ENCODE data around the gene THY1. TPM values are rescaled to one million over a fixed set of nuclear protein-coding genes. Genes with fewer than 3 reads are reported as not detected.
A peak's percentile ranks its signal among the peaks of the same experiment; 100 is the strongest.

THY1 gene
- total and polyA plus RNA-seq, 9 of the 15 experiments (the other 6 are each of a cell fraction or from before 2014, with no cell fraction given): 0.07 to 0.40 (median 0.16) TPM; not detected in 5

DNA sequence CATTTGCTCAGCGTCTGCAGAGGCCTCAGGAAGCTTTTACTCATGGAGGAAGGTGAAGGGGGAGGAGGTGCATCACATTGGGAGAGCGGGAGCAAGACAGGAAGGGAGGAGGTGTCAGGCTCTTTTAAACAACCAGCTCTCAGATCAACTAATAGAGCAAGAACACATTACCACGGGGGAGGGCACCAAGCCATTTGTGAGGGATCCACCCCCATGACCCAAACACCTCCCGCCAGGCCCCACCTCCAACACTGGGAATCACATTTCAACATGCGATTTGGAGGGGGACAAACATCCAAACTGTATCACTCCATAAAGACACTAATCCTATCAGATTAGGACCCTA is 18.9 kb upstream of the THY1 start:
- peak overlapping the region in 1 of 2 experiments; percentile 50; a peak in 3 of 4 replicates for H3K9ac ChIP-seq (ENCODE audit: insufficient read depth in 1 of 2, low read depth in 2 of 2, low read length in 2 of 2)
- peak overlapping the region; percentile 83 for H2AFZ ChIP-seq (ENCODE audit: low read depth, low read length)
- H3K4me1 ChIP-seq (replicated peaks in 1 of 2; ENCODE audit: control insufficient read depth in 2 of 2, insufficient read depth in 2 of 2, low read length in 2 of 2): peaks cover 8 to 20% of the 10 kb centered on the region in 2 experiments; a peak in 4 of 5 replicates
- no peaks in the 10 kb centered on the region for H3K27me3 ChIP-seq (ENCODE audit: control insufficient read depth in 2 of 2, insufficient read depth in 2 of 2, low read length in 2 of 2)
- H4K20me1 ChIP-seq (replicated peaks; ENCODE audit: control insufficient read depth, insufficient read depth, low read length): no peaks in the 10 kb centered on the region
- intact Hi-C loops (cut with micrococcal nuclease): loop anchor here (2.0 kb wide), 1 partner anchor 61 kb away; the partner anchor contains the start of gene USP2
- no peaks in the 10 kb centered on the region for H3K9me1 ChIP-seq (ENCODE audit: control insufficient read depth, insufficient read depth, low read length)
- no peaks in the 10 kb centered on the region for H3K79me2 ChIP-seq (ENCODE audit: control insufficient read depth, insufficient read depth, low read length)
- POLR2A ChIA-PET: interaction anchor here (0.7 to 1.8 kb wide), 9 partner anchors 9 to 153 kb away, joined by 3 to 6 read pairs (median 4); no protein-coding TSS in a partner anchor
- DNase-seq (ENCODE audit: extremely low read depth in 1 of 4, low spot score in 3 of 4): peak; percentile 36 to 70 (median 42)
- in situ Hi-C loops (cut with MboI): no loop called here
- peak; percentile 86 for ATAC-seq
- H3K36me3 ChIP-seq (ENCODE audit: control insufficient read depth, insufficient read depth, low read length): no peaks in the 10 kb centered on the region
- BruUV-seq (replicated peaks): no TSS peak
- no peak overlapping the region for H3K4me3 ChIP-seq
- peak overlapping the region; percentile 69 for H3K27ac ChIP-seq (ENCODE audit: extremely low read depth, low read depth, low read length)
- peak overlapping the region; percentile 38 for H3K4me2 ChIP-seq (ENCODE audit: insufficient read depth, low read length)
- CTCF ChIA-PET (ENCODE audit: low intra/inter-chr PET ratio): no interaction called here
- peak; percentile 85 for FAIRE-seq
- H3K9me3 ChIP-seq (replicated peaks; ENCODE audit: control insufficient read depth, insufficient read depth, low read depth, low read length): no peaks in the 10 kb centered on the region
- 4% methylated on average over 5 of the region's 5 CpGs for WGBS (ENCODE audit: insufficient coverage, low coverage, missing lambda C conversion rate)
- peak; percentile 37; the same call in 1 of the 2 replicates for TF ChIP-seq ATF7 (IDR thresholded peaks at IDR 0.05)
- TF ChIP-seq ZNF589 (CRISPR knock-in tag; IDR thresholded peaks at IDR 0.05; ENCODE audit: low read depth): 0 out of 2 replicates have a peak, but pooled peaks have one; percentile 54
- peak; percentile 77 for TF ChIP-seq ETV1 (tag; conservative IDR thresholded peaks at IDR 0.05; ENCODE audit: low read depth)
- TF ChIP-seq ZBED1 (IDR thresholded peaks at IDR 0.05): no peak
- TF ChIP-seq HCFC1 (IDR thresholded peaks at IDR 0.05; ENCODE audit: low read depth, low read length): no peak
- TF ChIP-seq TBP (optimal IDR thresholded peaks at IDR 0.05; ENCODE audit: low read depth, low read length): peak; percentile 38
- 0 out of 4 replicates have a peak, but pooled peaks of 1 of the 2 experiments have one; percentile 56 for TF ChIP-seq FOXK2 (conservative IDR thresholded peaks at IDR 0.05 in 1 of 2, IDR thresholded peaks at IDR 0.05 in 1 of 2; ENCODE audit: low read depth in 2 of 2)
- TF ChIP-seq, protein P1, sequence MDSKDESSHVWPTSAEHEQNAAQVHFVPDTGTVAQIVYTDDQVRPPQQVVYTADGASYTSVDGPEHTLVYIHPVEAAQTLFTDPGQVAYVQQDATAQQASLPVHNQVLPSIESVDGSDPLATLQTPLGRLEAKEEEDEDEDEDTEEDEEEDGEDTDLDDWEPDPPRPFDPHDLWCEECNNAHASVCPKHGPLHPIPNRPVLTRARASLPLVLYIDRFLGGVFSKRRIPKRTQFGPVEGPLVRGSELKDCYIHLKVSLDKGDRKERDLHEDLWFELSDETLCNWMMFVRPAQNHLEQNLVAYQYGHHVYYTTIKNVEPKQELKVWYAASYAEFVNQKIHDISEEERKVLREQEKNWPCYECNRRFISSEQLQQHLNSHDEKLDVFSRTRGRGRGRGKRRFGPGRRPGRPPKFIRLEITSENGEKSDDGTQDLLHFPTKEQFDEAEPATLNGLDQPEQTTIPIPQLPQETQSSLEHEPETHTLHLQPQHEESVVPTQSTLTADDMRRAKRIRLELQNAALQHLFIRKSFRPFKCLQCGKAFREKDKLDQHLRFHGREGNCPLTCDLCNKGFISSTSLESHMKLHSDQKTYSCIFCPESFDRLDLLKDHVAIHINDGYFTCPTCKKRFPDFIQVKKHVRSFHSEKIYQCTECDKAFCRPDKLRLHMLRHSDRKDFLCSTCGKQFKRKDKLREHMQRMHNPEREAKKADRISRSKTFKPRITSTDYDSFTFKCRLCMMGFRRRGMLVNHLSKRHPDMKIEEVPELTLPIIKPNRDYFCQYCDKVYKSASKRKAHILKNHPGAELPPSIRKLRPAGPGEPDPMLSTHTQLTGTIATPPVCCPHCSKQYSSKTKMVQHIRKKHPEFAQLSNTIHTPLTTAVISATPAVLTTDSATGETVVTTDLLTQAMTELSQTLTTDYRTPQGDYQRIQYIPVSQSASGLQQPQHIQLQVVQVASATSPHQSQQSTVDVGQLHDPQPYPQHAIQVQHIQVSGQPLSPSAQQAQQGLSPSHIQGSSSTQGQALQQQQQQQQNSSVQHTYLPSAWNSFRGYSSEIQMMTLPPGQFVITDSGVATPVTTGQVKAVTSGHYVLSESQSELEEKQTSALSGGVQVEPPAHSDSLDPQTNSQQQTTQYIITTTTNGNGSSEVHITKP (IDR thresholded peaks at IDR 0.05; ENCODE audit: partially characterized antibody): peak; percentile 87
- TF ChIP-seq MEF2A (IDR thresholded peaks at IDR 0.05; ENCODE audit: control insufficient read depth, low read depth, low read length): no peak
- TF ChIP-seq, protein P2, sequence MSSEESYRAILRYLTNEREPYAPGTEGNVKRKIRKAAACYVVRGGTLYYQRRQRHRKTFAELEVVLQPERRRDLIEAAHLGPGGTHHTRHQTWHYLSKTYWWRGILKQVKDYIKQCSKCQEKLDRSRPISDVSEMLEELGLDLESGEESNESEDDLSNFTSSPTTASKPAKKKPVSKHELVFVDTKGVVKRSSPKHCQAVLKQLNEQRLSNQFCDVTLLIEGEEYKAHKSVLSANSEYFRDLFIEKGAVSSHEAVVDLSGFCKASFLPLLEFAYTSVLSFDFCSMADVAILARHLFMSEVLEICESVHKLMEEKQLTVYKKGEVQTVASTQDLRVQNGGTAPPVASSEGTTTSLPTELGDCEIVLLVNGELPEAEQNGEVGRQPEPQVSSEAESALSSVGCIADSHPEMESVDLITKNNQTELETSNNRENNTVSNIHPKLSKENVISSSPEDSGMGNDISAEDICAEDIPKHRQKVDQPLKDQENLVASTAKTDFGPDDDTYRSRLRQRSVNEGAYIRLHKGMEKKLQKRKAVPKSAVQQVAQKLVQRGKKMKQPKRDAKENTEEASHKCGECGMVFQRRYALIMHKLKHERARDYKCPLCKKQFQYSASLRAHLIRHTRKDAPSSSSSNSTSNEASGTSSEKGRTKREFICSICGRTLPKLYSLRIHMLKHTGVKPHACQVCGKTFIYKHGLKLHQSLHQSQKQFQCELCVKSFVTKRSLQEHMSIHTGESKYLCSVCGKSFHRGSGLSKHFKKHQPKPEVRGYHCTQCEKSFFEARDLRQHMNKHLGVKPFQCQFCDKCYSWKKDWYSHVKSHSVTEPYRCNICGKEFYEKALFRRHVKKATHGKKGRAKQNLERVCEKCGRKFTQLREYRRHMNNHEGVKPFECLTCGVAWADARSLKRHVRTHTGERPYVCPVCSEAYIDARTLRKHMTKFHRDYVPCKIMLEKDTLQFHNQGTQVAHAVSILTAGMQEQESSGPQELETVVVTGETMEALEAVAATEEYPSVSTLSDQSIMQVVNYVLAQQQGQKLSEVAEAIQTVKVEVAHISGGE (CRISPR knock-in tag; IDR thresholded peaks at IDR 0.05): peak in 1 of 3 experiments; percentile 20; a peak in 1 of 6 replicates
- TF ChIP-seq JUN (IDR thresholded peaks at IDR 0.05; ENCODE audit: borderline replicate concordance, low read depth, low read length): 0 out of 2 replicates have a peak, but pooled peaks have one; percentile 2
- TF ChIP-seq JUN (CRISPR knock-in tag; IDR thresholded peaks at IDR 0.05; ENCODE audit: borderline replicate concordance): no peak
- no peak for TF ChIP-seq ZNF143 (CRISPR knock-in tag; IDR thresholded peaks at IDR 0.05)
- TF ChIP-seq, protein P3, sequence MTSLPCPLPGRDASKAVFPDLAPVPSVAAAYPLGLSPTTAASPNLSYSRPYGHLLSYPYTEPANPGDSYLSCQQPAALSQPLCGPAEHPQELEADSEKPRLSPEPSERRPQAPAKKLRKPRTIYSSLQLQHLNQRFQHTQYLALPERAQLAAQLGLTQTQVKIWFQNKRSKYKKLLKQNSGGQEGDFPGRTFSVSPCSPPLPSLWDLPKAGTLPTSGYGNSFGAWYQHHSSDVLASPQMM (CRISPR knock-in tag; IDR thresholded peaks at IDR 0.05): no peak
